Globus pallidus (tissue), 1 donor: ENCODE results near the gene SLC4A2.
"Not testable (repeated sequence)": the region's sequence is repeated elsewhere in the genome, so short reads cannot be mapped to it uniquely, and the experiment has no call there.

ENCODE experiments used
- DNase-seq: peaks from one replicate; pipeline ENCODE4 v3.0.0-alpha.2; 2015; ENCODE audit warnings: low spot score

The SLC4A2 gene, protein sequence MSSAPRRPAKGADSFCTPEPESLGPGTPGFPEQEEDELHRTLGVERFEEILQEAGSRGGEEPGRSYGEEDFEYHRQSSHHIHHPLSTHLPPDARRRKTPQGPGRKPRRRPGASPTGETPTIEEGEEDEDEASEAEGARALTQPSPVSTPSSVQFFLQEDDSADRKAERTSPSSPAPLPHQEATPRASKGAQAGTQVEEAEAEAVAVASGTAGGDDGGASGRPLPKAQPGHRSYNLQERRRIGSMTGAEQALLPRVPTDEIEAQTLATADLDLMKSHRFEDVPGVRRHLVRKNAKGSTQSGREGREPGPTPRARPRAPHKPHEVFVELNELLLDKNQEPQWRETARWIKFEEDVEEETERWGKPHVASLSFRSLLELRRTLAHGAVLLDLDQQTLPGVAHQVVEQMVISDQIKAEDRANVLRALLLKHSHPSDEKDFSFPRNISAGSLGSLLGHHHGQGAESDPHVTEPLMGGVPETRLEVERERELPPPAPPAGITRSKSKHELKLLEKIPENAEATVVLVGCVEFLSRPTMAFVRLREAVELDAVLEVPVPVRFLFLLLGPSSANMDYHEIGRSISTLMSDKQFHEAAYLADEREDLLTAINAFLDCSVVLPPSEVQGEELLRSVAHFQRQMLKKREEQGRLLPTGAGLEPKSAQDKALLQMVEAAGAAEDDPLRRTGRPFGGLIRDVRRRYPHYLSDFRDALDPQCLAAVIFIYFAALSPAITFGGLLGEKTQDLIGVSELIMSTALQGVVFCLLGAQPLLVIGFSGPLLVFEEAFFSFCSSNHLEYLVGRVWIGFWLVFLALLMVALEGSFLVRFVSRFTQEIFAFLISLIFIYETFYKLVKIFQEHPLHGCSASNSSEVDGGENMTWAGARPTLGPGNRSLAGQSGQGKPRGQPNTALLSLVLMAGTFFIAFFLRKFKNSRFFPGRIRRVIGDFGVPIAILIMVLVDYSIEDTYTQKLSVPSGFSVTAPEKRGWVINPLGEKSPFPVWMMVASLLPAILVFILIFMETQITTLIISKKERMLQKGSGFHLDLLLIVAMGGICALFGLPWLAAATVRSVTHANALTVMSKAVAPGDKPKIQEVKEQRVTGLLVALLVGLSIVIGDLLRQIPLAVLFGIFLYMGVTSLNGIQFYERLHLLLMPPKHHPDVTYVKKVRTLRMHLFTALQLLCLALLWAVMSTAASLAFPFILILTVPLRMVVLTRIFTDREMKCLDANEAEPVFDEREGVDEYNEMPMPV

DNA sequence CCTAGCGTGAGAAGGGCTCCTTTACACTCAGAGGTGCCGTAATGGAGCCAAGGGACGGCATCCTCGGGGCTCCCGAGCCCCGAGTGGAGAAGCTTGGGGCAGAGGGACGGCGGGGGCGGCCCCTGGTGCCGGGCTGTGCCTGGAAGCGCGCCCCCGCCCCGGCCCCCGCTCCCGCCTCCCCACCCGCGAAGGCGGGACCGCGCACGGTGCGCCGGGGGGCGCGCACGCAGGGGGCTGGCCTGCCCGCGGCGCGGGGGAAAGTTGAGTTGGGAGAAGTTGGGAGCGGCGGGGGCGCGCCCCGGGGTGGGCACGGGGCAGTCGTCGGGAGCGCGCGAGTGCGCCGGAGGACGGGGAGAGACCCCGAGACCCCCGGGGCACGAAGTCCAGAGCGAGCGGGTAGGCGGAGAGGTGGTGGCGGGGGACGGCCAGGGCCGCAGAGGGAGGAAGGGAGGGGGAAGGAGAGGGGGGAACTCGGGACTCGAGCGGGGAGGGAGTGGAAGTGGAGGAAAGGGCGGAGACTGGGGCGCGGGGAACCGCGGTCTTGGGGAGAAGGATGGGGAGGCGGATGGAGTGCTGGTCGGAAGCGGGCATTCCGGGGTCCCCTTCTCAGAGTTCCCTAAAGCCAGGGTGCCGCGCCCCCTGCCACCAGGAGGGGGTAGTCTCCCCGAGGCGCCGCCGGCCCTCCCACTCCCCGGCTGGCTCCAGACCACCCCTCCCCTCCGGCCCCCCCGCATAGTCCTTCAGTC is at the start of gene SLC4A2:
TSS of gene SLC4A2 (plus strand) at position 223 of the 746 bp plus-strand sequence. CDS start 2,399 bp downstream, outside the sequence.
- peak; percentile 89 for DNase-seq

DNA sequence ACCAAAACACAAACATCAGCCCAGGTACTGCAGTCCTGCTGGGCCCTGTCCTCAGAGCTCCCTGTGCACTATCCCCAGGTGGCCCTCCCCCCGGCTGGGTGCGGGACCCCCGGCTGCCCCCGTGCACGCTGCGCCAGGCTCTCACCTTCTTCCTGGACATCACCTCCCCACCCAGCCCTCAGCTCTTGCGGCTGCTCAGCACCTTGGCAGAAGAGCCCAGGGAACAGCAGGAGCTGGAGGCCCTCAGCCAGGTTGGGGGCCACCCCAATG is 49.4 kb upstream of the SLC4A2 start:
- no peak for DNase-seq

DNA sequence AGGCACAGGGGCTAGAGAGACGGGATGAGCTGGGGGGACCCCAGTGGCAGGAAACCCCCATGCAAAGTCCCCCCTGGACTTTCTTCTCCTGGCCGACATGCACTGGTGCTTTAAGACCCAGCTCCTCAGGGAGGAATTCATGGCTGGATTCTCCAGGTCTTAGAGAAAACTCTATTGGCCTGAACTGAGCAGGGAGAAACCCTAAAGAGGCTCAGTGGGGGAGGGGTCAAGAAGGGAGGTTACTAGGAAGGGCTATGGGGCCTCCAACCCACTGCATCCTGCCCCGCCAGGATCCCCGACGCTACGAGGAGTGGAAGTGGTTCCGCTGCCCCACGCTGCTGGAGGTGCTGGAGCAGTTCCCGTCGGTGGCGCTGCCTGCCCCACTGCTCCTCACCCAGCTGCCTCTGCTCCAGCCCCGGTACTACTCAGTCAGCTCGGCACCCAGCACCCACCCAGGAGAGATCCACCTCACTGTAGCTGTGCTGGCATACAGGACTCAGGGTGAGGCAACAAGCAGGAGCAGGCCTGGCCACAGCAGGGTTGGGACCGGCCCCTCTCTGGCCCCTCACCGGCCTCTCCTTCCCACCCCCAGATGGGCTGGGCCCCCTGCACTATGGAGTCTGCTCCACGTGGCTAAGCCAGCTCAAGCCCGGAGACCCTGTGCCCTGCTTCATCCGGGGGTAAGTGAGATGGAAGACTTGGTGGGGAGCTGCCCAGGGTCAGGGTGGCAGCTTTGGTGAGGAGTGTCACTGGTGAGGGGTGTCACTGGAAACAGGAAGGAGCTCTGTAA is 48.9 kb upstream of the SLC4A2 start:
- DNase-seq, result no peak

DNA sequence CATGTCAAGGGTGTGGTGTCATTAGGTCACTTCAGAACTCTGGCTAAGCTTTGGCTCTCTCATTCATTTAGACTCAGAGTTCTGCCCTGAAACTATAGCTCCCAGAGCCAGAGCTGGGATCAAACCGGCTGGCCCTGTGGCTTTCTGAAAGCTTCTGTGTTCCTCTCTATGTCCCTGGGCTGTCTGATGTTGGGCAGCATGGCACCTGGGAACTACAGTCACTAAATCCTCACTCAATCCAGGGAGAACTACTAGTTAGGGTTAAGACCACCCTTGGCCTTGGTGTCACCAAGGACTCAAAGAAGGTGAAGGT is 48.3 kb upstream of the SLC4A2 start:
- DNase-seq, result no peak

DNA sequence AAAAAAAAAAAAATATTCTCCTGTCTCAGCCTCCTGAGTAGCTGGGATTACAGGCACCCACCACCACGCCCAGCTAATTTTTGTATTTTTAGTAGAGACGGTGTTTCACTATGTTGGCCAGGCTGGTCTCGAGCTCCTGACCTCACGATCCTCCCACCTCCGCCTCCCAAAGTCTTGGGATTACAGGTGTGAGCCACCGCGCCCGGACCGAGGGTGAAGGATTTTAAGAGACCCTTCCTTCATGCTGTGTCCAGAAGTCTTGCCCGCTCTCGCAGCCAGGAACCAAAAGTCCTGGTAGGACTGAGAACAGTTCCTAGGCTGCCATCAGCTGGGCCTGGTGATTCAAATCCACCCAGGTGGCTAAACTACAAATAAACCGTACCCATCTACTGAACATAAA is 47.8 kb upstream of the SLC4A2 start:
- DNase-seq, result not testable (repeated sequence)

DNA sequence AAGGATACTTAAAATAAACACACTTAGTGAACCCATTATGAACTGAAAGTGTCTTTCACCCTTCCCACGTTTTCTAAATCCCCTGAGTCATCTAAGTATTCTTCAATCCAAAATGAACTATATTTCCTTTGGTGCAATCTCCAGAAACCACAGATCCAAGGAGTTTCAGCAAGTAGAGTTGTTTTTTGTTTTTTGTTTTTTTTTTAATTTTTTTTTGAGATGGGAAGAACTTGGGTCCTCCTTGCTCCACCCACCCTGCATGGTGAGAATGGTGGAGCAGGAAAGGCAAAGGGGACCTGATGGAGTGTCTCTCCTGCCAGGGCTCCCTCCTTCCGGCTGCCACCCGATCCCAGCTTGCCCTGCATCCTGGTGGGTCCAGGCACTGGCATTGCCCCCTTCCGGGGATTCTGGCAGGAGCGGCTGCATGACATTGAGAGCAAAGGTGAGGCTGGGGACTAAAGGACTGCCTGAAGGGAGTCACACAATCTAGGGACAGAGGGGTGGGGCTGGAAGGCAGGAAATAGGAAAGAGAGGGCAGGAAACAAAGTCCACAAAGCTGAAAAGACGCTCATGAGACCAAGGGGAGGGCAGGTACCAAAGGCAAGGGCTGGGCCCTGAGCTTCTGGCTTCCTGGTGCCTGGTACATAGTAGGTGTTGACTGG is 47.2 kb upstream of the SLC4A2 start:
- DNase-seq, result no peak

DNA sequence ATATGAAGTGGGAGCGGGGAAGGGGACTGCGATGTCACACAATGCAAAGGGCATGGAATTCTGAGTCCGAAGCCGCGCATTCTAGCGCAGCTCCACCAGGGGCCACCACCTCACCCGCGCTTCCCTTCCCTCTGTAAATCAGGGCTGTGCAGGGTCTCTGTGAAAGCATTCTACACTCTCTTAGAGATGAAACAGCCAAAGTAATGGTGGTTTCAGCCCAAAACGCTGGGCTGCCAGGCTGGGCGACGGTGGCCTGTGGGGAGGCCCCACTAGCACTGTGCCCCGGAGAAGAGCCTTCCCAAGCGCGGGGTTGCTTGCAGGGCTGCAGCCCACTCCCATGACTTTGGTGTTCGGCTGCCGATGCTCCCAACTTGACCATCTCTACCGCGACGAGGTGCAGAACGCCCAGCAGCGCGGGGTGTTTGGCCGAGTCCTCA is 46.5 kb upstream of the SLC4A2 start:
- DNase-seq, result no peak

DNA sequence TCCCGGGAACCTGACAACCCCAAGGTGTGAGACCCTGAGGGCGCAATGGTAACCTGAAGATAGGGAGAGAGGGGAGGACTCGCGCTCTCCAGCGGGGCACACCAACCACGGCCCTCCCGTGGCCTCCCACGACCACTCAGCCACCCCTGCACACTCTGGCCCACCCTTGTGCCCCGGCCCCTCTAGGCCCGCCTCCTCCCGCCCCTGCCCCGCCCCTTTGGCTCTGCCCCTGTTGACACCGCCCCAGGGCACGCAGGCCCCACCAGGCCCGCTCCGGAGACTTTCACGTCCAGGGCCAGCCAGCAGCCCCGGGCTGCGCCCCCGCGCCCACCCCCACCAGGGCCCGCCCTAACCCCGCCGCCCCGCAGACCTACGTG is 46.0 kb upstream of the SLC4A2 start:
- no peak for DNase-seq

DNA sequence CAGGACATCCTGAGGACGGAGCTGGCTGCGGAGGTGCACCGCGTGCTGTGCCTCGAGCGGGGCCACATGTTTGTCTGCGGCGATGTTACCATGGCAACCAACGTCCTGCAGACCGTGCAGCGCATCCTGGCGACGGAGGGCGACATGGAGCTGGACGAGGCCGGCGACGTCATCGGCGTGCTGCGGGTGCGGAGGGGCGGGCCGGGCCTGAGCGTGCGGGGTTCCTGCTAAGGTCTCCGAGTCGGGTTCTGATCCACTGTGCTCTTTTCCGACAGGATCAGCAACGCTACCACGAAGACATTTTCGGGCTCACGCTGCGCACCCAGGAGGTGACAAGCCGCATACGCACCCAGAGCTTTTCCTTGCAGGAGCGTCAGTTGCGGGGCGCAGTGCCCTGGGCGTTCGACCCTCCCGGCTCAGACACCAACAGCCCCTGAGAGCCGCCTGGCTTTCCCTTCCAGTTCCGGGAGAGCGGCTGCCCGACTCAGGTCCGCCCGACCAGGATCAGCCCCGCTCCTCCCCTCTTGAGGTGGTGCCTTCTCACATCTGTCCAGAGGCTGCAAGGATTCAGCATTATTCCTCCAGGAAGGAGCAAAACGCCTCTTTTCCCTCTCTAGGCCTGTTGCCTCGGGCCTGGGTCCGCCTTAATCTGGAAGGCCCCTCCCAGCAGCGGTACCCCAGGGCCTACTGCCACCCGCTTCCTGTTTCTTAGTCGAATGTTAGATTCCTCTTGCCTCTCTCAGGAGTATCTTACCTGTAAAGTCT is 45.5 kb upstream of the SLC4A2 start:
- peak; percentile 58 for DNase-seq

DNA sequence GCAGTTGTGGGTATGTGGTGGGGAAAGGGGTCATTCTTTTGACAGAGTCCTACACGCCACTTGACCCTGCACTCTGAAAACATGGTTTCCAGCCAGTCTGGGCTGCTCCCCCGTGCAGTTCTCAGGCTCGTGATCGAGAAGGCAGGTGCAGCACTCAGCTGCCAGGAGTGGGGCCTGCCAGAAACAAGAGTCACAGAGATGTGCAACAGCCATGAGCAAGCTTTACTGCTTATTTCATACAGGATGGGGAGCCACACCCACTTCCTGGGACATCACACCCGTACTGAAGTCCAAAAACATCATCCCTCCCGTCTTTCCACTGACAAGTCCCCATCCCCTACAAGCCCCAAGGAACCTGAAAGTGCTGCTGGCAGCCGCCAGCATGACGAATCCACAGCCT is 44.4 kb upstream of the SLC4A2 start:
- DNase-seq, result no peak

DNA sequence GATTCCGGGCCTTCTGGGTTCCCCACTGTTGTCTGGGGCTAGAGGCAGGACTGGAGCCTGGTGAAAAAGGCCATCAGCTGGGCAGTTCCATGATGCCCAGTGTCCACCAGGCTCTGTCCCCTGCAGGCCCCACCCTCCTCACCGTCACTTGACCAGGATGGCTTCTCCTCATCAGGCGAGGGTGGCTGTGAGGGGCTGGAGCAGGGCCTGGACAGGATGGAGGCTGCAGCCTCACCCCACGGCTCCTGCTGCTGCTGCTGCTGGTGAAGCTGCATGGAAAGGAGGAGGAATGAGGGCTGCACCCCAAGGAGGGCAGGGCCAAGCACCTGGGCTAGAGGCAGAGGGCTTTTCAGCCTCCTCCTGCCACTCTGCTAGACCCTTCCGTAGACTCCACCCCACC is 43.4 kb upstream of the SLC4A2 start:
- no peak for DNase-seq

DNA sequence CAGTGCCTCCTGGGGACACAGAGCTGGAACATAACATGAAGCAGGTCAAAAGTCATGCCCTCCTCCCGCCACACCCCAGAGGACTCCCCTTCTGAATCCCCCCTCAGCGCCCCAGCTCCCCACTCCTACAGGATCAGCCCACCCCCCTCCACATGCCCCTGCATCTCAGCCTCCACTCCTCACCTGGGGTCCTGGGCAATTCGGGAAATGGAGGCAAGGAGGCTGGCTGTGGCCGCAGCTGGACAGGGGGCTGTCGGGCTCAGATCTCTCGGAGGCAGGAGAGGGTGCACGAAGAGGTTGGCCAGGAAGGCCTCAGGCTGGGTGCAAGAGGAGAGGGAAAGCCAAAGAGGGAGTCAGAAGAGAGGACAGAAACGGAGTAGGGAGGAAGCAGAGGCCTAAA is 42.9 kb upstream of the SLC4A2 start:
- no peak for DNase-seq

DNA sequence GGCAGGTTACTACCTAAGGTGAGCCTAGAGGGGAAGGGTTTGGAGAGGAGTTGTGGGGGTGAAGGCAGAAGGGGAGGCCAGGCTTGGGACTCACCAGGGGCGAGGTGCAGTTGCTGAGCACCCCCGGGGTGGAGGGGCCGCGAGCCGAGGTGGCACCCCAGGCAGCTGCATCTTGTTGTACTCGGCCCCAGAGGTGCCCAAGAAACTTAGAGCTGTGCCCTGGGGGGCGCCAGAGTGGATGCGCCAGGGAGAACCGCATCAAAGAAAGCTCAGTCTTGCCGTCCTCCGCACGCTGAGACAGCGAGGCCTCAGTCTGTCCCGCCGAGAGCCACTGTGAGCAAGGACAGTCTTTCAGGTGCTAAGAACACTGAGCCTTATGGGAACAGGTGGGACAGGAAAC is 42.4 kb upstream of the SLC4A2 start:
- no peak for DNase-seq

DNA sequence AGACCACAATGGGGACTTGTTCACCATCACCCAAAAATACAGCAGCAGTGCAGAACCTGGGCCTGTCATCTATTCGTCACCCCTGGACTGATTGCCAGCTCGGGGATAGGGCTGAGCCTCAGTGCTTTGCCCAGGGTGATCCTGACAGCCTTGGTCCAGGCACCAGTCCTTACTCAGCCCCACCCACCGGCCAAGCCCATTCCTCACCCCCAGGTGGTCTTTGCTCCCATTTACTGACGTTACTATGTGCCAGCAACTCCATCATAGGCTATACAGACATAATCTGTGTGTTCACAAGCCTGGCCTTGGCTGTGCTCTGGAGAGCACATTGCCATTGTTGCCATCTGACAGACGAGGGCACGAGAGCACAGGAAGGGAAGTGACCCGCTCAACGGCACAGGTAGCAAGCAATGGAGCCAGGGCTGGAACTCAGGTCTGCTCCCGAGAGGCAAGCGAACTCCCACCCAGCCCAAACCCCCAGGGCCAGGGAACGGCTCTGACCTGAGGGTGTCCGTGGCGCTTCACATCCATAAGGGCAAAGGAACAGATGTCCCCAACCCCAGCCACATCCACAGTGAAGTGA is 41.9 kb upstream of the SLC4A2 start:
- no peak for DNase-seq

DNA sequence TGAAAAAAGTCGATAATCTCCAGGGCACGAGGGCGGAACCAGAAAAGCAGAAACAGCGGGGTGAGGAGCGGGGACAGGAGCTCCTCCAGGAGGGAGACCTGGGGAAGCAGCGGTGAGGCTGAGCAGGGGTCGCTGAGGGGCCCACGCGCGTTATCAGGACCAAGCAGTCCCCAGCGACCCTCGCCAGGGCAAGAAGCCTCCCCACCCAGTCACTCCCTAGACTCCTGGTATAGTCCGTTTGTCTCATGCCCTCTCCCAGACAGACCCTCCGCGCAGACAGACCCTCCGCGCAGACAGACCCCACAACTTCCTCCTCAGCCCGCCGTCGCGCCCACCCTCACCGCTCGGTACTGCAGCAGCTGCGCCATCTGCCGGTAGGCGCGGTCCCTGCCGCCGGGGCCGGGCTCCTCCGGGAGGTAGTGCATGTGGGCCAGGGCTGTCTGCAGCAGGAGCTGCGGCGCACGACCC is 41.4 kb upstream of the SLC4A2 start:
- no peak for DNase-seq

DNA sequence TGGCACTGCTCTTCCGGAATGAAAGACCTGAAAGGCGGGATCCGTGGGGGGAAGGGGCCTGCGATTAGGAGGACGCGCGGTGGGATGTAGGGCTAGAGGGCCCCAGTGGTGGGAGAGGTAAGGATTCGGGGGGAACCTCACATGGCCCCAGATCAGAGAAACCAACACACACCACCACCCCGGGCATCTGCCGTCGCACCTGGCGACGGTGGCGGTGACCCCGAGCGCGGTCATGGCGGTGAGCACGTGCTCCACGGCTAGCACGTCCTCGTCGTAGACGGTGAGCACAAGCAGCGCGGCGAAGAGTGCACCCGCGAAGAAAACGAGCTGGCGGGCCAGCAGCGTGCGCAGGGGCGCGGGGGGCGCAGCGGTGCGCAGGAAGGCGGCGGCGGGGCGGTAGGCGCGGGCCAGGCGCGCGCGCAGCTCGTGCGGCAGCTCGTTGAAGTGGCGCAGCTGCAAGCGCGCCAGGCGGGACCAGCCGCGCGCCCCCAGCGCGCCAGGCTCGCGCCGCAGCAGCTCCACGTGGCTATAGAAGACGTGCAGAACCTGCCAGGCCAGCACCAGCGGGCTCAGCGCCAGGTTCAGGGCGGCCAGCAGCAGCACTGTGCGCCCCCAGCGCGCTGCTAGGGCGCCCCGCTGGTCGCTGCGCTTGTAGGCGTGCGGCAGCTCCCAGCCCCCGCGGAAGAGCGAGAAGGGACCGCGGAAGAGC is 40.8 kb upstream of the SLC4A2 start:
- no peak for DNase-seq

DNA sequence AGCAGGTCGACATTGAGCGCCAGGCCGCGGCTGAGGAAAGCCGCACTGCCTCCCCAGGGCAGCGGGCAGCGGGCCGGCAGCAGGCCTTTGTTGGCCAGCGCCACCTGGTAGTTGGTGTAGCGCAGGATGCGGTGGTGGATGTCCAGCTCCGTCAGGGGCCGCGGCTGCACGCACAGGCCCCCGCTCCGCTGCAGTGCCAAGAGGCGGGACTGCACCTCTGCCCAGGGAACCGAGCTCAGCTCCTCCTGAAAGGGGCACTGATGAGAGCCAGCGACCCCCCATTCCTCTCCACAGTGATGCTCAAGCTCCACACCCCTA is 40.3 kb upstream of the SLC4A2 start:
- DNase-seq, result no peak

DNA sequence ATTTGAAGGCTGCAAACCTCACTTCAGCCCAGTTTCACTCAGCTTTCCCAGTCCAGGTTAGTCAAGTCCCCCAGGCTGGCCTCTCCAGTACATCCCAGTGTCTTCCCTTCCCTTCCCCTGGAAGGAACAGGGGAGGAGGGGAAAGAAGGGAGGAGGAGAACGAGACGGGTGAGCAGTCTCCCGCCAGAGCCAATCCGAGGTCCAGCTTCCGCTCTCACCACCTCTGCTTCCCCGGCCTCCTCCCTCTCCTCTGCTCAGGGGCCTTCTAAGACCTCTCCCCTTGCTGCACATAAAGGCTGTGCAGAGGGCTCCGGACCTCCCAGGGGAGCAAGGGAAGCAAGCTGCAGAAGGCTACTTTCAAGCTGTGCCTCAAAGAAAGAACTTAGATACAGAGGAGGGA is 39.2 kb upstream of the SLC4A2 start:
- DNase-seq, result no peak

DNA sequence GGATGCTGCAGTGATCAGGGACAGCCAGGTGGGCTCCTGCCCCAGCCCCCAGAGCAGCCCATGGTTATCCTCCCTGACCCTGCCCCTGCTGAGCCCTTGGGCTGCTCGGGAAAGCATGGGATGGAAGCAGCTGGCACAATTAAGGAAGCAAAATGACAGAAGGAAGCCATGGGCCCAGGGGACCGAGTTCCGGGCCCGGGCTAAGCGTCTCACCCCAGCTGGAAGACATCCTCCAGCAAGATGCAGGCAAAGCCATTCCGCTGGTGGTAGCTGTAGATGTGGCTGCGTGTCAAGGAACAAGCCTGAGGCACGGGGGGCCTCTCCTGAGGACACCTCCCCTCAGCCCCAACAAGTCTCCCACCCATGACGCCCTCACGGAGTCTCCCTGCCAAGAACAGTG is 36.2 kb upstream of the SLC4A2 start:
- no peak for DNase-seq
